OCI-LY7 (cell line): ENCODE data around the gene NCAM2.

Source experiments
- EZH2phosphoT487 ChIP-seq: fragments of 200-600 bp; sonication (generic); IDR thresholded peaks from 2 replicates; pipeline ENCODE4 v1.6.1; 2018; ENCODE audit warnings: low read depth, borderline replicate concordance, mild to moderate bottlenecking, mixed run types, antibody characterized with exemption, low read length, moderate library complexity, mixed read lengths
- TF ChIP-seq, protein P1 (sequence below): fragments of 200-600 bp; sonication (generic); conservative IDR thresholded peaks from 2 replicates; pipeline ENCODE4 v1.5.1; 2014; ENCODE audit warnings: mild to moderate bottlenecking, antibody characterized with exemption, low read length, moderate library complexity, mixed read lengths

DNA sequence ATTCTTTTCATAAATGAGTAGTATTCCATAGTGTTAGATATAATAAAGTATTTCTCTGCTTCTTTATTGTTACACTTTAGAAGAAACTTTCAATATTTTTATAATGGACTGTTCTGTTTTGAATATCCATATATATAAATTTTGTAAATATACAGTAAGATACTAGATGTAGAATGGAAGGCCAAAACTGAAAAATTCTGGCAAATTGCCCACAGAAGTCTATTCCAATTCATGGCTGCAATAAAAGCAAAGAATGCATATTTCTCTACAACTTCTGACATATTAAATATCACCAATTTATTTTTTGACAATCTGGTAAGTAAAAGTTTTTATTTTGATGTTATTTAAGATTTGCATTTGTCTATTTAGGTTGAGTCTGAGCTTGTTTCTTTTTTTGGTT lies 532.5 kb downstream of the NCAM2 start:
- no peak for TF ChIP-seq EZH2phosphoT487
- TF ChIP-seq, protein P1, sequence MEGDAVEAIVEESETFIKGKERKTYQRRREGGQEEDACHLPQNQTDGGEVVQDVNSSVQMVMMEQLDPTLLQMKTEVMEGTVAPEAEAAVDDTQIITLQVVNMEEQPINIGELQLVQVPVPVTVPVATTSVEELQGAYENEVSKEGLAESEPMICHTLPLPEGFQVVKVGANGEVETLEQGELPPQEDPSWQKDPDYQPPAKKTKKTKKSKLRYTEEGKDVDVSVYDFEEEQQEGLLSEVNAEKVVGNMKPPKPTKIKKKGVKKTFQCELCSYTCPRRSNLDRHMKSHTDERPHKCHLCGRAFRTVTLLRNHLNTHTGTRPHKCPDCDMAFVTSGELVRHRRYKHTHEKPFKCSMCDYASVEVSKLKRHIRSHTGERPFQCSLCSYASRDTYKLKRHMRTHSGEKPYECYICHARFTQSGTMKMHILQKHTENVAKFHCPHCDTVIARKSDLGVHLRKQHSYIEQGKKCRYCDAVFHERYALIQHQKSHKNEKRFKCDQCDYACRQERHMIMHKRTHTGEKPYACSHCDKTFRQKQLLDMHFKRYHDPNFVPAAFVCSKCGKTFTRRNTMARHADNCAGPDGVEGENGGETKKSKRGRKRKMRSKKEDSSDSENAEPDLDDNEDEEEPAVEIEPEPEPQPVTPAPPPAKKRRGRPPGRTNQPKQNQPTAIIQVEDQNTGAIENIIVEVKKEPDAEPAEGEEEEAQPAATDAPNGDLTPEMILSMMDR: no peak
